PFSK-1 (cell line): ENCODE data around the gene ITM2B.

Experiments used
- FOXP2 ChIP-seq: optimal IDR thresholded peaks from 2 replicates; pipeline ENCODE3; 2011; ENCODE audit warnings: borderline replicate concordance, control low read depth, inconsistent platforms; ENCODE audit not compliant: insufficient read depth; ENCODE audit errors: extremely low read length, extremely low read depth
- POLR2AphosphoS5 ChIP-seq: IDR thresholded peaks from 2 replicates; pipeline ENCODE4 v1.6.1; 2012; ENCODE audit warnings: low read depth, mild to moderate bottlenecking, control low read depth, low read length, moderate library complexity
- REST ChIP-seq, 2 experiments: IDR thresholded peaks; 2 replicates each; pipeline versions ENCODE4 v1.6.1 to v1.8.0; 2011 to 2012; ENCODE audit warnings: low read depth in 2 of 2, low read length in 2 of 2, control low read depth in 1 of 2, inconsistent platforms in 1 of 2, mild to moderate bottlenecking in 1 of 2, moderate library complexity in 1 of 2; ENCODE audit not compliant: insufficient read depth in 1 of 2
- SIN3A ChIP-seq: IDR thresholded peaks from 2 replicates; pipeline ENCODE4 v1.6.1; 2012; ENCODE audit warnings: mild to moderate bottlenecking, low read length, moderate library complexity, borderline replicate concordance; ENCODE audit not compliant: insufficient read depth
- TAF1 ChIP-seq: IDR thresholded peaks from 2 replicates; pipeline ENCODE4 v1.6.1; 2012; ENCODE audit warnings: low read length, control low read depth, borderline replicate concordance; ENCODE audit not compliant: insufficient read depth

The ITM2B gene

GRCh38 chr13:48246102-48246501, 13.1 kb downstream of the ITM2B start:
- TF ChIP-seq POLR2AphosphoS5, result no peak
- TF ChIP-seq FOXP2, result no peak
- no peak for TF ChIP-seq TAF1
- no peak for TF ChIP-seq SIN3A
- no peak for TF ChIP-seq REST (IDR thresholded peaks at IDR 0.05; ENCODE audit: insufficient read depth in 1 of 2, low read depth in 2 of 2, low read length in 2 of 2)

GRCh38 chr13:48249018-48249417, 16.0 kb downstream of the ITM2B start:
- TF ChIP-seq SIN3A (no peak), TAF1 (no peak), FOXP2 (no peak), REST (IDR thresholded peaks at IDR 0.05; ENCODE audit: insufficient read depth in 1 of 2, low read depth in 2 of 2, low read length in 2 of 2) (no peak), POLR2AphosphoS5 (no peak)

GRCh38 chr13:48251611-48252081, 18.6 kb downstream of the ITM2B start:
- TF ChIP-seq POLR2AphosphoS5, result no peak
- TF ChIP-seq REST (IDR thresholded peaks at IDR 0.05; ENCODE audit: insufficient read depth in 1 of 2, low read depth in 2 of 2, low read length in 2 of 2), result no peak
- TF ChIP-seq FOXP2, result no peak
- no peak for TF ChIP-seq TAF1
- no peak for TF ChIP-seq SIN3A

GRCh38 chr13:48252176-48252575, 19.2 kb downstream of the ITM2B start:
- no peak for TF ChIP-seq TAF1
- TF ChIP-seq SIN3A, result no peak
- no peak for TF ChIP-seq FOXP2
- no peak for TF ChIP-seq POLR2AphosphoS5
- TF ChIP-seq REST (IDR thresholded peaks at IDR 0.05; ENCODE audit: insufficient read depth in 1 of 2, low read depth in 2 of 2, low read length in 2 of 2), result no peak

GRCh38 chr13:48253849-48254248, 20.8 kb downstream of the ITM2B start:
- no peak for TF ChIP-seq FOXP2
- TF ChIP-seq TAF1, result no peak
- no peak for TF ChIP-seq SIN3A
- TF ChIP-seq POLR2AphosphoS5, result no peak
- TF ChIP-seq REST (IDR thresholded peaks at IDR 0.05; ENCODE audit: insufficient read depth in 1 of 2, low read depth in 2 of 2, low read length in 2 of 2), result no peak
